IMR-90 (cell line): Measurements from ENCODE around the gene LYZL6.

Experiments used
- BHLHE40 ChIP-seq: fragments of 150-350 bp; IDR thresholded peaks from 2 replicates; pipeline ENCODE4 v1.6.1; 2016; ENCODE audit warnings: mild to moderate bottlenecking, low read depth, low read length
- CEBPB ChIP-seq: IDR thresholded peaks from 2 replicates; pipeline ENCODE4 v1.6.1; 2012; ENCODE audit warnings: low read depth, low read length, improper control_type of control experiment
- MXI1 ChIP-seq: IDR thresholded peaks from 2 replicates; pipeline ENCODE4 v1.6.1; 2012; ENCODE audit warnings: low read depth, mild to moderate bottlenecking, low read length, moderate library complexity, borderline replicate concordance
- POLR2A ChIP-seq: IDR thresholded peaks from 2 replicates; pipeline ENCODE4 v1.6.1; 2012; ENCODE audit warnings: mild to moderate bottlenecking, low read depth, low read length
- RAD21 ChIP-seq: IDR thresholded peaks from 2 replicates; pipeline ENCODE4 v1.6.1; 2012; ENCODE audit warnings: low read length, improper control_type of control experiment
- RCOR1 ChIP-seq: IDR thresholded peaks from 2 replicates; pipeline ENCODE4 v1.6.1; 2012; ENCODE audit warnings: mild to moderate bottlenecking, low read length, improper control_type of control experiment; ENCODE audit not compliant: insufficient replicate concordance
- RFX5 ChIP-seq: IDR thresholded peaks from 2 replicates; pipeline ENCODE4 v1.8.0; 2012; ENCODE audit warnings: low read depth, mild to moderate bottlenecking, low read length, moderate library complexity
- SMC3 ChIP-seq: fragments of 150-350 bp; IDR thresholded peaks from 2 replicates; pipeline ENCODE4 v1.6.1; 2016; ENCODE audit warnings: low read depth, mild to moderate bottlenecking, antibody characterized with exemption, low read length, moderate library complexity
- TF ChIP-seq, protein P1 (sequence below): conservative IDR thresholded peaks from 2 replicates; pipeline ENCODE4 v1.5.1; 2012; ENCODE audit warnings: mild to moderate bottlenecking, low read depth, low read length, improper control_type of control experiment
- TF ChIP-seq, protein P2 (sequence below): fragments of 150-350 bp; IDR thresholded peaks from 2 replicates; pipeline ENCODE4 v1.6.1; 2017; ENCODE audit warnings: mild to moderate bottlenecking, antibody characterized with exemption, low read length, low read depth

DNA sequence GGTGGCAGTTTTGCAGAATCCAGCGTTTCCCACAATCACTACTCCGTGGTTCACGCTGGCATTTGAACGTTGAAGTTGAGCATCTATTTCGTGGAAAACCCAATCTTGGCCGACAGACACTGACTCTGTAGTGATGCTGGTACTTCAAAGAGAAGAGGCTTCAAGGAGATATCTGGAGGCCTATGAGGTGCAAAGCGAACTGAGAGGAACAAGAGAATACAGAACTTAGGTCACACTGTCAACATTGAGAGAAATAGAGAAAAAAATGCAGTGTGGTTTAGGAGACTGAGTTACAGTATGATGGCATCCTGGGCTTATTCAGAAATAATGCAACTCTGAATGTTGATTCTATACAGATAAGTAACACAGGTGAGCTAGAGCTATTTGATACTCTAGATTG is 21.8 kb upstream of the LYZL6 start:
- TF ChIP-seq, protein P1, sequence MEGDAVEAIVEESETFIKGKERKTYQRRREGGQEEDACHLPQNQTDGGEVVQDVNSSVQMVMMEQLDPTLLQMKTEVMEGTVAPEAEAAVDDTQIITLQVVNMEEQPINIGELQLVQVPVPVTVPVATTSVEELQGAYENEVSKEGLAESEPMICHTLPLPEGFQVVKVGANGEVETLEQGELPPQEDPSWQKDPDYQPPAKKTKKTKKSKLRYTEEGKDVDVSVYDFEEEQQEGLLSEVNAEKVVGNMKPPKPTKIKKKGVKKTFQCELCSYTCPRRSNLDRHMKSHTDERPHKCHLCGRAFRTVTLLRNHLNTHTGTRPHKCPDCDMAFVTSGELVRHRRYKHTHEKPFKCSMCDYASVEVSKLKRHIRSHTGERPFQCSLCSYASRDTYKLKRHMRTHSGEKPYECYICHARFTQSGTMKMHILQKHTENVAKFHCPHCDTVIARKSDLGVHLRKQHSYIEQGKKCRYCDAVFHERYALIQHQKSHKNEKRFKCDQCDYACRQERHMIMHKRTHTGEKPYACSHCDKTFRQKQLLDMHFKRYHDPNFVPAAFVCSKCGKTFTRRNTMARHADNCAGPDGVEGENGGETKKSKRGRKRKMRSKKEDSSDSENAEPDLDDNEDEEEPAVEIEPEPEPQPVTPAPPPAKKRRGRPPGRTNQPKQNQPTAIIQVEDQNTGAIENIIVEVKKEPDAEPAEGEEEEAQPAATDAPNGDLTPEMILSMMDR = no peak
- no peak for TF ChIP-seq POLR2A
- no peak for TF ChIP-seq RCOR1
- no peak for TF ChIP-seq CEBPB
- TF ChIP-seq RFX5 = no peak
- no peak for TF ChIP-seq SMC3
- no peak for TF ChIP-seq MXI1
- TF ChIP-seq, protein P2, sequence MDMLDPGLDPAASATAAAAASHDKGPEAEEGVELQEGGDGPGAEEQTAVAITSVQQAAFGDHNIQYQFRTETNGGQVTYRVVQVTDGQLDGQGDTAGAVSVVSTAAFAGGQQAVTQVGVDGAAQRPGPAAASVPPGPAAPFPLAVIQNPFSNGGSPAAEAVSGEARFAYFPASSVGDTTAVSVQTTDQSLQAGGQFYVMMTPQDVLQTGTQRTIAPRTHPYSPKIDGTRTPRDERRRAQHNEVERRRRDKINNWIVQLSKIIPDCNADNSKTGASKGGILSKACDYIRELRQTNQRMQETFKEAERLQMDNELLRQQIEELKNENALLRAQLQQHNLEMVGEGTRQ = no peak
- no peak for TF ChIP-seq RAD21
- TF ChIP-seq BHLHE40 = no peak
